ENCODE results near the gene YES1.

DNA sequence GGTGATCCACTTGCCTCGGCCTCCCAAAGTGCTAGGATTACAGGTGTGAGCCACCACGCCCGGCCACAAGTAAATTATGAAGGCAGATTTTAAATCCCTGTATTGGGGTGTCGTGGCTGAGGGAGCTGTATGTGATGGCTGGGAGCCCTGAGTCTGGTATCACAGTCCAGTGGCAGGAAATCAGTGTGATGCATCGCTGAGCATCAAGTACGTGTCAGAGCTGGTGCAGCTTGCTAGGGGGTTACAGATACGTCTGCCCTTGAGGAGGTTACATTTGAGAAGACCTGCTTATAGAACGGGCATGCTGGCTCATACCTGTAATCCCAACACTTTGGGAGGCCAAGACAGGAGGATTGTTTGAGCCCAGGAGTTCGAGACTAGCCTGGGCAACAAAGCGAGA lies 103.9 kb downstream of the YES1 start:
- TF ChIP-seq, protein P1, sequence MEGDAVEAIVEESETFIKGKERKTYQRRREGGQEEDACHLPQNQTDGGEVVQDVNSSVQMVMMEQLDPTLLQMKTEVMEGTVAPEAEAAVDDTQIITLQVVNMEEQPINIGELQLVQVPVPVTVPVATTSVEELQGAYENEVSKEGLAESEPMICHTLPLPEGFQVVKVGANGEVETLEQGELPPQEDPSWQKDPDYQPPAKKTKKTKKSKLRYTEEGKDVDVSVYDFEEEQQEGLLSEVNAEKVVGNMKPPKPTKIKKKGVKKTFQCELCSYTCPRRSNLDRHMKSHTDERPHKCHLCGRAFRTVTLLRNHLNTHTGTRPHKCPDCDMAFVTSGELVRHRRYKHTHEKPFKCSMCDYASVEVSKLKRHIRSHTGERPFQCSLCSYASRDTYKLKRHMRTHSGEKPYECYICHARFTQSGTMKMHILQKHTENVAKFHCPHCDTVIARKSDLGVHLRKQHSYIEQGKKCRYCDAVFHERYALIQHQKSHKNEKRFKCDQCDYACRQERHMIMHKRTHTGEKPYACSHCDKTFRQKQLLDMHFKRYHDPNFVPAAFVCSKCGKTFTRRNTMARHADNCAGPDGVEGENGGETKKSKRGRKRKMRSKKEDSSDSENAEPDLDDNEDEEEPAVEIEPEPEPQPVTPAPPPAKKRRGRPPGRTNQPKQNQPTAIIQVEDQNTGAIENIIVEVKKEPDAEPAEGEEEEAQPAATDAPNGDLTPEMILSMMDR (IDR thresholded peaks at IDR 0.05; ENCODE audit: low read length), result no peak
- TF ChIP-seq EZH2 (optimal IDR thresholded peaks at IDR 0.05; ENCODE audit: low read depth, low read length), result no peak
- TF ChIP-seq EZH2phosphoT487 (IDR thresholded peaks at IDR 0.05; ENCODE audit: low read length), result no peak

All from MM.1S (cell line).